H9 (cell line): ENCODE results near the gene CCDC148. TPM values are rescaled to one million over a fixed set of nuclear protein-coding genes. Genes with fewer than 3 reads are reported as not detected.

ENCODE experiments used
- DNase-seq: peaks from one replicate; pipeline ENCODE4 v3.0.0-alpha.2; 2017
- H2AFZ ChIP-seq: one replicate; pipeline ENCODE4 v1.6.1; 2013; ENCODE audit warnings: mild to moderate bottlenecking, low read length, control low read depth, moderate library complexity
- H2AK5ac ChIP-seq: 2 replicates; pipeline ENCODE4 v1.6.1; 2013; ENCODE audit warnings: low read length, control low read depth, mixed read lengths; ENCODE audit not compliant: insufficient read length
- H2BK120ac ChIP-seq: one replicate; pipeline ENCODE4 v1.6.1; 2013; ENCODE audit warnings: low read depth, mild to moderate bottlenecking, low read length, control low read depth, inconsistent platforms; ENCODE audit not compliant: poor library complexity, severe bottlenecking
- H2BK12ac ChIP-seq: 2 replicates; pipeline ENCODE4 v1.6.1; 2013; ENCODE audit warnings: low read length, control low read depth, mixed read lengths, low read depth; ENCODE audit not compliant: insufficient read length
- H2BK15ac ChIP-seq: 2 replicates; pipeline ENCODE4 v1.6.1; 2013; ENCODE audit warnings: low read depth, low read length, control low read depth
- H2BK20ac ChIP-seq: one replicate; pipeline ENCODE4 v1.6.1; 2013; ENCODE audit warnings: low read depth, mild to moderate bottlenecking, low read length, control low read depth, inconsistent platforms; ENCODE audit not compliant: poor library complexity, severe bottlenecking
- H2BK5ac ChIP-seq: 2 replicates; pipeline ENCODE4 v1.6.1; 2013; ENCODE audit warnings: low read length, control low read depth, mixed read lengths; ENCODE audit not compliant: insufficient read length
- H3K14ac ChIP-seq: 2 replicates; pipeline ENCODE4 v1.6.1; 2013; ENCODE audit warnings: low read length, control low read depth; ENCODE audit not compliant: insufficient read depth
- H3K18ac ChIP-seq: 2 replicates; pipeline ENCODE4 v1.6.1; 2013; ENCODE audit warnings: low read depth, mild to moderate bottlenecking, mixed read lengths, low read length, control low read depth; ENCODE audit not compliant: insufficient read length
- H3K23ac ChIP-seq: 2 replicates; pipeline ENCODE4 v1.6.1; 2013; ENCODE audit warnings: low read length, control low read depth, mixed read lengths, low read depth; ENCODE audit not compliant: insufficient read length
- H3K23me2 ChIP-seq: 2 replicates; pipeline ENCODE4 v1.6.1; 2013; ENCODE audit warnings: low read depth, mild to moderate bottlenecking, mixed read lengths, low read length, control low read depth; ENCODE audit not compliant: insufficient read length, poor library complexity, severe bottlenecking
- H3K27ac ChIP-seq: 2 replicates; pipeline ENCODE4 v1.5.1; 2013; ENCODE audit warnings: low read length, control low read depth, mixed read lengths, low read depth; ENCODE audit not compliant: insufficient read length
- H3K27me3 ChIP-seq: 2 replicates; pipeline ENCODE4 v1.6.1; 2013; ENCODE audit warnings: low read length, control low read depth, inconsistent platforms; ENCODE audit not compliant: insufficient read depth
- H3K4ac ChIP-seq: 2 replicates; pipeline ENCODE4 v1.6.1; 2013; ENCODE audit warnings: low read depth, mild to moderate bottlenecking, control low read depth, inconsistent platforms, low read length, moderate library complexity
- H3K4me1 ChIP-seq: 2 replicates; pipeline ENCODE4 v1.6.1; 2013; ENCODE audit warnings: low read length, control low read depth, inconsistent platforms; ENCODE audit not compliant: insufficient read depth
- H3K4me2 ChIP-seq: 2 replicates; pipeline ENCODE4 v1.6.1; 2013; ENCODE audit warnings: low read length, control low read depth, mixed read lengths; ENCODE audit not compliant: insufficient read length, insufficient read depth
- H3K56ac ChIP-seq: 2 replicates; pipeline ENCODE4 v1.6.1; 2013; ENCODE audit warnings: low read depth, mild to moderate bottlenecking, mixed read lengths, low read length, control low read depth; ENCODE audit not compliant: insufficient read length
- H3K79me1 ChIP-seq: 2 replicates; pipeline ENCODE4 v1.6.1; 2013; ENCODE audit warnings: low read depth, mild to moderate bottlenecking, moderate library complexity, low read length, control low read depth, inconsistent platforms; ENCODE audit not compliant: insufficient read depth, poor library complexity, severe bottlenecking
- H3K79me2 ChIP-seq: 2 replicates; pipeline ENCODE4 v1.6.1; 2013; ENCODE audit warnings: low read length, control low read depth, inconsistent platforms; ENCODE audit not compliant: insufficient read depth
- H3K9ac ChIP-seq: 2 replicates; pipeline ENCODE4 v1.6.1; 2013; ENCODE audit warnings: low read length, control low read depth, mixed read lengths; ENCODE audit not compliant: insufficient read length; ENCODE audit errors: extremely low read depth
- H3K9me3 ChIP-seq: one replicate; pipeline ENCODE4 v1.6.1; 2013; ENCODE audit warnings: low read depth, low read length, inconsistent platforms; ENCODE audit not compliant: control insufficient read depth
- H3T11ph ChIP-seq: one replicate; pipeline ENCODE4 v1.6.1; 2013; ENCODE audit warnings: mild to moderate bottlenecking, low read length, control low read depth, inconsistent platforms
- H4K20me1 ChIP-seq: one replicate; pipeline ENCODE4 v1.6.1; 2013; ENCODE audit not compliant: control insufficient read depth, insufficient read length, insufficient read depth
- H4K5ac ChIP-seq: 2 replicates; pipeline ENCODE4 v1.6.1; 2013; ENCODE audit warnings: low read depth, mild to moderate bottlenecking, mixed read lengths, low read length, control low read depth; ENCODE audit not compliant: insufficient read length
- H4K8ac ChIP-seq: replicated peaks from 2 replicates; pipeline ENCODE4 v1.6.1; 2013; ENCODE audit warnings: low read length, control low read depth, mixed read lengths, low read depth; ENCODE audit not compliant: insufficient read length
- H4K91ac ChIP-seq: 2 replicates; pipeline ENCODE4 v1.6.1; 2013; ENCODE audit warnings: low read depth, mild to moderate bottlenecking, moderate library complexity, mixed read lengths, low read length, control low read depth; ENCODE audit not compliant: insufficient read length
- H3K27ac Mint-ChIP-seq, 3 experiments: 2 replicates in 2 of 3; 3 replicates in 1 of 3; pipeline ENCODE4 v1.8.0; 2020 to 2021; ENCODE audit warnings: mixed read lengths in 3 of 3, mild to moderate bottlenecking in 1 of 3, moderate library complexity in 1 of 3
- H3K27me3 Mint-ChIP-seq: 2 replicates; pipeline ENCODE4 v1.8.0; 2021; ENCODE audit warnings: low read depth, mild to moderate bottlenecking, moderate library complexity, mixed read lengths
- H3K36me3 Mint-ChIP-seq, 3 experiments: 2 replicates in 2 of 3; 3 replicates in 1 of 3; pipeline ENCODE4 v1.8.0; 2020 to 2021; ENCODE audit warnings: low read depth in 3 of 3, mixed read lengths in 3 of 3; ENCODE audit not compliant: insufficient read depth in 1 of 3
- H3K4me1 Mint-ChIP-seq, 2 experiments: 2 replicates each; pipeline ENCODE4 v1.8.0; 2020; ENCODE audit warnings: mixed read lengths in 2 of 2
- H3K4me3 Mint-ChIP-seq, 2 experiments: 2 replicates in 1 of 2; 3 replicates in 1 of 2; pipeline ENCODE4 v1.8.0; 2020 to 2021; ENCODE audit warnings: mild to moderate bottlenecking in 2 of 2, mixed read lengths in 2 of 2, moderate library complexity in 1 of 2
- H3K9me3 Mint-ChIP-seq, 2 experiments: 2 replicates in 1 of 2; 3 replicates in 1 of 2; pipeline ENCODE4 v1.8.0; 2020; ENCODE audit warnings: mild to moderate bottlenecking in 2 of 2, mixed read lengths in 2 of 2, moderate library complexity in 1 of 2
- CTCF ChIP-seq: fragments of 200-600 bp; sonication (generic); conservative IDR thresholded peaks from 3 replicates; pipeline ENCODE4 v1.8.0; 2021; ENCODE audit warnings: antibody characterized with exemption, mild to moderate bottlenecking
- WGBS: extraction: QIAGEN DNeasy Blood & Tissue Kit; methylation state at CpG from one replicate; pipeline ENCODE4 v1.1.7; 2013; ENCODE audit warnings: missing lambda C conversion rate, low lambda C conversion rate, mixed read lengths; ENCODE audit not compliant: insufficient read length; ENCODE audit errors: extremely low coverage; 5-methylcytosine and 5-hydroxymethylcytosine counted together
- total RNA-seq: library from RNA; stranded (reverse); gene quantifications from 2 replicates; pipeline ENCODE4 v1.2.1, GENCODE V29; 2021

CCDC148 gene
- total RNA-seq, 1 experiment from 2014 or later = 1.5 TPM

GRCh38 chr2:158131919-158132566 lies 324.5 kb downstream of the CCDC148 start:
- H2BK120ac ChIP-seq = no peak overlapping the region
- no peaks in the 10 kb centered on the region; the same call in 1 of the 2 replicates for H3K4me1 ChIP-seq
- Mint-ChIP-seq H3K4me1 (peaks cover 2 to 5% of the 10 kb centered on the region in 2 experiments; a peak in 1 of 4 replicates), H3K4me3 (no peak overlapping the region), H3K27ac (no peak overlapping the region), H3K36me3 (no peaks in the 10 kb centered on the region), H3K9me3 (no peaks in the 10 kb centered on the region; a peak in 1 of 5 replicates), H3K27me3 (no peaks in the 10 kb centered on the region)
- no peak overlapping the region for H3K4me2 ChIP-seq
- no peak overlapping the region for H4K5ac ChIP-seq
- no peaks in the 10 kb centered on the region for H3K79me2 ChIP-seq
- H3K14ac ChIP-seq = no peak overlapping the region
- H4K91ac ChIP-seq = no peak overlapping the region
- H4K8ac ChIP-seq = no peak overlapping the region
- H3K27me3 ChIP-seq = no peaks in the 10 kb centered on the region
- no peaks in the 10 kb centered on the region for H4K20me1 ChIP-seq
- no peak overlapping the region for H2BK15ac ChIP-seq
- no peak overlapping the region for H2AK5ac ChIP-seq
- H2BK12ac ChIP-seq = no peak overlapping the region
- no peaks in the 10 kb centered on the region for H3K79me1 ChIP-seq
- H3K23ac ChIP-seq = no peak overlapping the region
- H2AFZ ChIP-seq = no peak overlapping the region
- H3K56ac ChIP-seq = no peak overlapping the region
- H3K9ac ChIP-seq = no peak overlapping the region
- WGBS = no CpG with 5 or more reads among the region's 7 CpGs
- no peak for DNase-seq
- no peak for TF ChIP-seq CTCF
- no peak overlapping the region for H2BK5ac ChIP-seq
- H3K27ac ChIP-seq = no peak overlapping the region
- no peak overlapping the region for H2BK20ac ChIP-seq
- no peak overlapping the region for H3K18ac ChIP-seq
- H3K23me2 ChIP-seq = no peaks in the 10 kb centered on the region
- no peak overlapping the region for H3K4ac ChIP-seq
- H3T11ph ChIP-seq = no peak overlapping the region
- H3K9me3 ChIP-seq = no peaks in the 10 kb centered on the region
